ENCODE measurements around the gene CD151. TPM values are rescaled to one million over a fixed set of nuclear protein-coding genes. Genes with fewer than 3 reads are reported as not detected.
A peak's percentile ranks its signal among the peaks of the same experiment; 100 is the strongest.

The CD151 gene
- total and polyA plus RNA-seq, 2 experiments from 2014 or later = 62.9 to 109 TPM

GRCh38 chr11:853682-854448, 21.1 kb downstream of the CD151 start:
- H3K36me3 Mint-ChIP-seq (ENCODE audit: low read depth) = peaks cover 3% of the 10 kb centered on the region; the same call in 1 of the 3 replicates
- Histone ChIP-seq H3K79me2 (replicated peaks; ENCODE audit: insufficient read depth) (0 out of 2 replicates have a peak, but pooled peaks cover 3% of the 10 kb centered on the region), H3K9me2 (ENCODE audit: insufficient read depth) (no peaks in the 10 kb centered on the region), H3F3A (replicated peaks; ENCODE audit: low read depth) (peaks cover 9% of the 10 kb centered on the region), H3K36me3 (ENCODE audit: insufficient read depth) (no peaks in the 10 kb centered on the region), H3K27me3 (ENCODE audit: insufficient read depth) (no peaks in the 10 kb centered on the region), H3K4me1 (ENCODE audit: insufficient read depth) (peaks cover 23% of the 10 kb centered on the region), H3K4me2 (no peak overlapping the region), H3K27ac (ENCODE audit: low read depth) (no peak overlapping the region), H3K4me3 (no peak overlapping the region), H2AFZ (no peak overlapping the region), H4K20me1 (replicated peaks; ENCODE audit: insufficient read depth) (peaks cover 17% of the 10 kb centered on the region)
- peak; percentile 45 for DNase-seq (ENCODE audit: low spot score)
- ATAC-seq = no peak
- no peak overlapping the region for H3K27ac Mint-ChIP-seq
- no peak overlapping the region for H3K4me3 Mint-ChIP-seq
- H3K27me3 Mint-ChIP-seq (ENCODE audit: insufficient read depth, low read depth, poor library complexity) = peaks cover 12% of the 10 kb centered on the region
- TF ChIP-seq STAT1 (IDR thresholded peaks at IDR 0.05; ENCODE audit: unreplicated experiment) (no peak), CTCF (conservative IDR thresholded peaks at IDR 0.05; ENCODE audit: low read depth in 2 of 2) (0 out of 4 replicates have a peak, but pooled peaks of 1 of the 2 experiments have one; percentile 10)
- H3K4me1 Mint-ChIP-seq = peaks cover 32% of the 10 kb centered on the region
- H3K9me3 Mint-ChIP-seq = no peaks in the 10 kb centered on the region

GRCh38 chr11:854601-855329, 22.0 kb downstream of the CD151 start:
- ATAC-seq (no peak), DNase-seq (ENCODE audit: low spot score) (no peak)
- peaks cover 17% of the 10 kb centered on the region for H4K20me1 ChIP-seq (replicated peaks; ENCODE audit: insufficient read depth)
- no peaks in the 10 kb centered on the region for H3K36me3 ChIP-seq (ENCODE audit: insufficient read depth)
- H3K9me2 ChIP-seq (ENCODE audit: insufficient read depth) = no peaks in the 10 kb centered on the region
- H3K27ac ChIP-seq (ENCODE audit: low read depth) = no peak overlapping the region
- H3K27me3 ChIP-seq (ENCODE audit: insufficient read depth) = no peaks in the 10 kb centered on the region
- no peak overlapping the region for H3K4me3 ChIP-seq
- peaks cover 32% of the 10 kb centered on the region for H3K4me1 Mint-ChIP-seq
- peaks cover 21% of the 10 kb centered on the region for H3K4me1 ChIP-seq (ENCODE audit: insufficient read depth)
- H3K27ac Mint-ChIP-seq = no peak overlapping the region
- H2AFZ ChIP-seq = no peak overlapping the region
- no peak overlapping the region for H3K4me3 Mint-ChIP-seq
- peaks cover 3% of the 10 kb centered on the region; the same call in 1 of the 3 replicates for H3K36me3 Mint-ChIP-seq (ENCODE audit: low read depth)
- H3K79me2 ChIP-seq (replicated peaks; ENCODE audit: insufficient read depth) = 0 out of 2 replicates have a peak, but pooled peaks cover 3% of the 10 kb centered on the region
- H3K27me3 Mint-ChIP-seq (ENCODE audit: insufficient read depth, low read depth, poor library complexity) = peaks cover 16% of the 10 kb centered on the region
- H3K9me3 Mint-ChIP-seq = no peaks in the 10 kb centered on the region
- no peak overlapping the region for H3K4me2 ChIP-seq
- H3F3A ChIP-seq (replicated peaks; ENCODE audit: low read depth) = peaks cover 7% of the 10 kb centered on the region
- no peak for TF ChIP-seq JUNB (IDR thresholded peaks at IDR 0.05; ENCODE audit: unreplicated experiment)
- no peak for TF ChIP-seq ZNF331 (CRISPR knock-in tag; IDR thresholded peaks at IDR 0.05; ENCODE audit: low read depth)
- TF ChIP-seq POLR2AphosphoS5 (IDR thresholded peaks at IDR 0.05; ENCODE audit: low read depth) = no peak
- TF ChIP-seq STAT1 (IDR thresholded peaks at IDR 0.05; ENCODE audit: unreplicated experiment) = no peak
- TF ChIP-seq ZNF462 (CRISPR knock-in tag; IDR thresholded peaks at IDR 0.05) = no peak
- no peak for TF ChIP-seq CTCF (conservative IDR thresholded peaks at IDR 0.05; ENCODE audit: low read depth in 2 of 2)
- TF ChIP-seq EZH2 (IDR thresholded peaks at IDR 0.05; ENCODE audit: low read depth, unreplicated experiment) = no peak
- no peak for TF ChIP-seq NANOG (IDR thresholded peaks at IDR 0.05; ENCODE audit: borderline replicate concordance)
- no peak for TF ChIP-seq ZNF114 (CRISPR knock-in tag; IDR thresholded peaks at IDR 0.05)
